ENCODE data around the gene TRAM2. TPM values are rescaled to one million over a fixed set of nuclear protein-coding genes. Genes with fewer than 3 reads are reported as not detected.
A peak's percentile ranks its signal among the peaks of the same experiment; 100 is the strongest.

TRAM2 gene
- total RNA-seq, 2 donors from 2014 or later: 16.9 to 20.5 TPM

GRCh38 chr6:52552278-52552643, 24.6 kb downstream of the TRAM2 start:
- H3K9me3 Mint-ChIP-seq: no peaks in the 10 kb centered on the region
- H3K4me1 ChIP-seq (ENCODE audit: control insufficient read depth, insufficient read depth, low read length): peaks cover 17% of the 10 kb centered on the region
- 60 to 61% methylated on average over 4 to 6 of the region's 6 CpGs for WGBS, 2 experiments (ENCODE audit: insufficient coverage in 1 of 2, insufficient read length in 1 of 2)
- peaks cover 45% of the 10 kb centered on the region for H3K4me1 Mint-ChIP-seq
- H3K9ac ChIP-seq (ENCODE audit: extremely low read depth, low read length, poor library complexity, severe bottlenecking): no peak overlapping the region
- no peak for DNase-seq
- peak overlapping the region; percentile 27 for H3K27ac Mint-ChIP-seq
- no peaks in the 10 kb centered on the region for H3K27me3 Mint-ChIP-seq (ENCODE audit: insufficient read depth)
- peaks cover 2% of the 10 kb centered on the region for H3K36me3 Mint-ChIP-seq (ENCODE audit: low read depth)
- peak overlapping the region; percentile 20 for H3K4me3 Mint-ChIP-seq
- H3K4me3 ChIP-seq (ENCODE audit: low read length): no peak overlapping the region
- H3K27me3 ChIP-seq (ENCODE audit: control insufficient read depth, insufficient read depth, low read length, poor library complexity, severe bottlenecking): no peaks in the 10 kb centered on the region
- peak overlapping the region; percentile 59 for H3K27ac ChIP-seq (ENCODE audit: low read depth, low read length)
- no peak for TF ChIP-seq CTCF (conservative IDR thresholded peaks at IDR 0.05)
- no peaks in the 10 kb centered on the region for H3K36me3 ChIP-seq (ENCODE audit: control insufficient read depth, insufficient read depth, low read length)
- no peaks in the 10 kb centered on the region for H3K9me3 ChIP-seq (ENCODE audit: control insufficient read depth, low read length)

- Mint-ChIP-seq H3K27me3 (ENCODE audit: insufficient read depth) (no peaks in the 10 kb centered on the region), H3K27ac (peak overlapping the region; percentile 27), H3K9me3 (no peaks in the 10 kb centered on the region), H3K4me1 (peaks cover 45% of the 10 kb centered on the region), H3K36me3 (ENCODE audit: low read depth) (peaks cover 2% of the 10 kb centered on the region), H3K4me3 (peak overlapping the region; percentile 20)
- Histone ChIP-seq H3K4me3 (ENCODE audit: low read length) (no peak overlapping the region), H3K27ac (ENCODE audit: low read depth, low read length) (peak overlapping the region; percentile 59), H3K9ac (ENCODE audit: extremely low read depth, low read length, poor library complexity, severe bottlenecking) (no peak overlapping the region), H3K4me1 (ENCODE audit: control insufficient read depth, insufficient read depth, low read length) (peaks cover 17% of the 10 kb centered on the region), H3K27me3 (ENCODE audit: control insufficient read depth, insufficient read depth, low read length, poor library complexity, severe bottlenecking) (no peaks in the 10 kb centered on the region), H3K36me3 (ENCODE audit: control insufficient read depth, insufficient read depth, low read length) (no peaks in the 10 kb centered on the region), H3K9me3 (ENCODE audit: control insufficient read depth, low read length) (no peaks in the 10 kb centered on the region)
- peak; percentile 83 for DNase-seq
- no peak for TF ChIP-seq CTCF (conservative IDR thresholded peaks at IDR 0.05)
- 34 to 44% methylated on average over 7 to 13 of the region's 13 CpGs for WGBS, 2 experiments (ENCODE audit: insufficient coverage in 1 of 2, insufficient read length in 1 of 2)
These were observed 25.2 kb downstream of the TRAM2 start for GRCh38 chr6:52551483-52552277.

GRCh38 chr6:52550870-52551269, 26.0 kb downstream of the TRAM2 start:
- no peak overlapping the region for H3K4me3 Mint-ChIP-seq
- no peaks in the 10 kb centered on the region for H3K27me3 Mint-ChIP-seq (ENCODE audit: insufficient read depth)
- no peak overlapping the region for H3K4me3 ChIP-seq (ENCODE audit: low read length)

More at GRCh38 chr6:52550870-52551269, 26.0 kb downstream of the TRAM2 start:
- Histone ChIP-seq H3K4me1 (ENCODE audit: control insufficient read depth, insufficient read depth, low read length) (peaks cover 17% of the 10 kb centered on the region), H3K9ac (ENCODE audit: extremely low read depth, low read length, poor library complexity, severe bottlenecking) (no peak overlapping the region), H3K27ac (ENCODE audit: low read depth, low read length) (peak overlapping the region; percentile 59), H3K27me3 (ENCODE audit: control insufficient read depth, insufficient read depth, low read length, poor library complexity, severe bottlenecking) (no peaks in the 10 kb centered on the region), H3K36me3 (ENCODE audit: control insufficient read depth, insufficient read depth, low read length) (no peaks in the 10 kb centered on the region), H3K9me3 (ENCODE audit: control insufficient read depth, low read length) (no peaks in the 10 kb centered on the region)
- no peak for DNase-seq
- Mint-ChIP-seq H3K36me3 (ENCODE audit: low read depth) (peaks cover 2% of the 10 kb centered on the region), H3K27ac (peak overlapping the region; percentile 33), H3K4me1 (peaks cover 49% of the 10 kb centered on the region), H3K9me3 (no peaks in the 10 kb centered on the region)
- WGBS, 2 experiments (ENCODE audit: insufficient coverage in 1 of 2, insufficient read length in 1 of 2): 89 to 97% methylated on average over 5 of the region's 5 CpGs
- no peak for TF ChIP-seq CTCF (conservative IDR thresholded peaks at IDR 0.05)
